Measurements from ENCODE around the gene ALKBH3.
A peak's percentile ranks its signal among the peaks of the same experiment; 100 is the strongest.

The ALKBH3 gene

DNA sequence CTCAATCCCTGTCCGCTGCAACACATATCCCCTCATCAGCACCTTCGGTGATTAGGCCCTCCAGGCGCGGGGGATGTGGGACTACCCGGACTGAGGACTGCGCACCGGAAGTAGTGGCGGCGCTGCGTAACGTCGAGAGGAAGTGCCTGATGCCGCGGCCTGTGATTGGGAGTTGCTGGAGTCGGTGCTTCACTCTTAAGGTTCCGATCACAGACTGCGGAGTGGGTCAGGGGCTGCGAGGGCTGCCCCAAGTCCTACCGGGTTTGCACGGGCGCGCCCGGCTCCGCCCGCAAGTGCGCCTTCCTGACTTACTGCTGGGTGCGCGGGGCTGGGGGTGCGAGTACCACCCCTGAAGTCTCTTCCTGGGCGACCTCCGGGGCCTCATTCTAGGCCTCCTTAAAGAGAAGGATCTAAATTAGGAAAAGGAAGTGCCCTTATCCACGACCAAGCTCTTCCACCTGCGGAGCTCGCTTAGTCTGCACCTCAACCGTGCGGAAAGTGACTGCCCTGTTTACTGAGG, at the start of gene ALKBH3:
ALKBH3 (plus strand) TSS at position 192 of the 520 bp plus-strand sequence. CDS start 1,822 bp downstream, outside the sequence.
- DNase-seq, result peak; percentile 92

DNA sequence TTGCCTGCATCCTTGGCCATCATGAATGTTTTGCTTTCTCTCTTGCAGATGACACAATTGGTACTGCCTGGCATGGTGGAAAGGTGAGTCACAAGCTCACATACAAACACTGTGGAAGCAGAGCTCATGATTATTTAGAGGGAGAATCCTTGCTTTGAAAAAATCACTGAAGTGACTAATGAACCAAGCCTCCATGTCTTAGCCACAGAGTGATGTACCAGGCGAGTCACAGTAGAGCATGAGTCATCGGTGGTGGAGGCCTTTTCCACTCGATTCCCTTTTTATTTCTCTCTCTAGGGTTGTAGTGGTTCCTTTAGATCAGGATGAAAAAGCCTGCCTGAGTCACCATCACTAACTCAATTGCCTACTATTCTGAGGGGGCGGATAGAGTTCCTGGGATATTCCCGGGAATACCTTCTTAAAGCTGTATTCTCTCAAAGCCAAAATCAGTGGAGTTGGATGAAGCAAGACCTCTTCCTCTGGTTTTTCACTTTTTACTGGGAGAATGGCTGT, 49.6 kb upstream of the ALKBH3 start:
- no peak for DNase-seq

DNA sequence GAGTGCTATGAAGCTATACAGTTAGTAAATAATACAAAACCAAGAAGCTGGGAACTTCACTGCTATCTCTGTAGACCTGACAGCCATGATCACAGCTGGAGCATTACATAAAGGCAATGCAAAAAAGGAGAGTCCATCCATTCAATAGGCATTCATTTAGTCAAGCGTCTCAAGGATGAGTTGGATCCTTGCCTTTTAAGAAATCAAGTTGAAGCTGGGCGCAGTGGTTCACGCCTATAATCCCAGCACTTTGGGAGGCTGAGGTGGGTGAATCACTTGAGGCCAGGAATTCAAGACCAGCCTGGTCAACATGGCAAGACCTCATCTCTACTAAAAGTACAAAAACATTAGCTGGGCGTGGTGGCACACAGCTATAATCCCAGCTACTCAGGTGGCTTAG, 48.1 kb upstream of the ALKBH3 start:
- no peak for DNase-seq

DNA sequence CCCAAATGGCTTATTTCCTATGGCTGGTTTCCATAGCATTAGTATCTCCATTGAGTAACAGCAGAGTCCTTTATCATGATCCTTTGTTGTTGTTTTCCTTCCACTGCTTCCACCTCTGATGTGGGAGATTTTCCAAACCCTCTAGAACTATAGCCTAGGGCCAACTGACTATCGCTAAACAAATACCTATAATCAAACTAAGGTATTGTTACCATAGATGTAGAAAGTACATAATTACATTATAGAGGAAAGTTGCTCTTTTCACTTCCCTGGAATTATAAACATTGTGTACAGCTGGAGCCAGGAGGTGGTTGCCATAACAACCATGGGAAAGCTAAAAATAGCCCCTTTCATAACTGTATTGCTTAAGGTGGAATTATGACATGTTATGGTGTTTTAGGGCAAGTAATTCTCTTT, 47.0 kb upstream of the ALKBH3 start:
- DNase-seq, result no peak

DNA sequence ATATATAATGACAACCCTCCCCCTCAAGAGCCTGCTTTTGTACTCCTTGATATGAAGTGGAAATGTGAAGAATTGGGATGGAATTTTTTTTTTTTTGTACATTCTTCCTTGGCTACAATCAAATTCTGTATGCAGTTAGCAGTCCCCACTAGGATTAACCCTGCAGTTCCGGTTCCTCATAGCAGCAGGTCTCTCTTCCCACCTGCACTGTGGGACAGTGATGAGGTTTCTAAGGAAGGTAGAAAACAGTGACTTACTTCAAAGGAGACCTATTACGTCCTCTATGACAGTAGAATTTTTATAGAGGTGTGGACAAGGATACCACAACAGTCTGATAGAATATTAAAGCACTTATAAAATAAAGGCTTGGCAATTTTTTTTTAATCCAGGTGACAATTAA, 46.3 kb upstream of the ALKBH3 start:
- no peak for DNase-seq

DNA sequence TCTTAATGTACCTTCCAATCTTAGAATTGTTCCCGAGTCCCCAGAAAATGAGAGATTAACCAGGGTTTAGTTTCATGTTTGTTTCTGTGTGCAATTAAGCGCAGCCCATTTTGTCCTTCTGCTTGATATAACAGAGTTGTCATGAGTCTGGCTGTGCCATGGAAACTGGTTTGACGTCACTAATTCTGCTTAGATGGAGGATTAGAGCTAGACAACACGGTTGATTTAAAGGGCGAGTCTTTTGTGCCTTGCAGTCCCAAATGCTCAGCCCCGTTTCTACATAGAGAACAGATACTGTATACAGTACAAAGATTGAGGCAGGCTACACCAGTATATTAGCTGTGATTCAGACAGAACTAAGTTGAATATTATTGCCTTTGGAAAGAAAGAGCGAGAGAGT, 45.5 kb upstream of the ALKBH3 start:
- DNase-seq, result no peak

DNA sequence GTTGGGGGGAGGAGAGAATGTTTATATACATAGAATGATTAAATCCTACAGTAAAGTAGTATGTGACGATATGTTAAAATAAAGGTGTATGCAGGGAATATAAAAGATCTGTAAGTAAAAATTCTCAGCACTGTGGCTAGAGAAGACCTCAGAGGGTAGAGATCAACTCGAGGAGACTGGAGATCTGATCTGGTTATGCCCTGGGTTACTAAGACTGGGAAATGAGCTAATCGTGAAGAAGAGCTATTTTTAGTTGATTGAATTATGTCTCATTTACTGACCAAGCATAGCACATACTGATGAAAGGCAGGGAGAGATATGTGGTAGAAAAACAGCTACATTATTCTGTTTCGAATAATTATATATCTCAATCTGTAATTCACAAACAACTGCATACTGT, 42.8 kb upstream of the ALKBH3 start:
- DNase-seq, result no peak

DNA sequence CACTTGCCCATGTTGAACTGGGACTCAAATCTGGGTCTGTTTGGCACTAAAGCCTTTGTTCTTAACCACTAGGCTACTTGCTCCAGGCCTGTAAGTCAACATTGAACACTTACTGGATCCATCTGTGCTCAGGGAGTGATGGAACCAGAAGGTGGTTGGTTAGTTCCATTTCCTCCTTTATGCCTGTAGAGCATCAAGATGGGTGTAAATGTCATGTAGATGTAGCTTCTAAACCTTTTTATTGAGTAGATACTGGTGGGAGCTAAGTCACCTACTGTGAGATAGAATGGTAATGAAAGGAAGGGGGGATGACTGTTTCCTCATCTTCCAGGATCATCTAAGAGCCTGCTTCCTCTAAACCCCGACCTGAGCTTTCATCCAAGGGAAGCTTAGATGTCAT, 38.6 kb upstream of the ALKBH3 start:
- DNase-seq, result no peak

DNA sequence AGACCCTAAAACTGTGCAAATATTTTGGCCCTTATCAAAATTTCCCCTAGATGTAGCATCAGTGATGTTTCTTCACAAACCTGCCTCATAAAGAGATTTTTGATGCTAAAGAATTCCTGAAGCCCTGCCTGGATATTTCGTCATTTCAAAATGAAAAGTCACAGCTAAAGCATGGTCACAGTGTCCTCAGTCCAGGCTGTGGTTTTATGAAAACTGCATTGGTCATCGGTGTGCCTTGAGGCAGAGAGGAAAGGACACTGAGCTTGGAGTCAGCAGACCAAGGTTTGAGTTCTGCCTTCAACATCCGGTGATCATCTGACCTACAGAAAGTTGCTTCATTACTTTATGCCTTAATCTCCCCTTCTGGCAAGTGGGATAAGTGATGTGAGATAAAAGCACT, 34.8 kb upstream of the ALKBH3 start:
- no peak for DNase-seq

DNA sequence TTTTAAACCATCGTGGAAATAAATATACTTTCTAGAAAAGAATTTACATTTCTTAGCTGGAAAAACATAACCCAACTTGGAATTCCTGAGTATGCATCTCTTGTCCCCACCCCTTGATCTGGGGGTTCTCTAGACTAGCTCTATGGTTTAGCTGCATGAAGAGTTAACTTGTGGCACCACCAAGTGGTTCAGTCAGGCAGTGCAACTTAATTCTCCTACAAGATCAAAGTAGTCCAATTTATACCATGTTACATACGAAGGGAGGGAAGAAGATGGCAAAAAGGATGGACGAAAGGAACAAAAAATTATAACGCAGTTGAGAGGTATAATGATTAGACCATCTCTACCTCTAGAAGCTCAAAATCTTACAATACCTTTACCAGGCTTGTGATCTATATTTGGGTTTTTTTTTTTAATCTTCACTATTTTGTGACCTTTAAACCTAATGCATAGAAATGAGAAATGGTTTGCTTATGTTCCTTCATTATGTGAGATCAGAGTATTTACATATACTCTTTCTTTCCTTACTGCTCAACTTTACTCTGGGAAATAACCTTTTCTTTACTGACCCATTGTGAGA, 28.5 kb upstream of the ALKBH3 start:
- peak; percentile 42 for DNase-seq

DNA sequence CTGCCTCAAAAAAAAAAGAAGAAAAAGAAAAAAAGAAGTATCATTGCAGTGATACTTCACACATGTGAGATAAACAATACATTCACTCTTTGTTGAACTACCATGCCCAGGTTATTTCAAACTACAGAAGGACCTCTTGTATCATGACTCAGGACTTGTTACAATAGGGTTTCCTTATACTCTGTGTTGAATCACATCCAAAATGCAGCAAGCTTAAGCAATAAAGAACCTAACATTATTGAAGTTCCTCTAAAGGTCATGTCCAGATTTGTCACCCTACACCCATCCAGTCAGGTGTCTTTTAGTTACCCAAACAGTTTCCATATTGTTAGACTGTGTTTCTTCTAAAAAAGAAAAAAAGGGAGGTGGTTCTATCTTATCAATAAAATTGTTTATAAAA, 26.9 kb upstream of the ALKBH3 start:
- DNase-seq, result no peak

DNA sequence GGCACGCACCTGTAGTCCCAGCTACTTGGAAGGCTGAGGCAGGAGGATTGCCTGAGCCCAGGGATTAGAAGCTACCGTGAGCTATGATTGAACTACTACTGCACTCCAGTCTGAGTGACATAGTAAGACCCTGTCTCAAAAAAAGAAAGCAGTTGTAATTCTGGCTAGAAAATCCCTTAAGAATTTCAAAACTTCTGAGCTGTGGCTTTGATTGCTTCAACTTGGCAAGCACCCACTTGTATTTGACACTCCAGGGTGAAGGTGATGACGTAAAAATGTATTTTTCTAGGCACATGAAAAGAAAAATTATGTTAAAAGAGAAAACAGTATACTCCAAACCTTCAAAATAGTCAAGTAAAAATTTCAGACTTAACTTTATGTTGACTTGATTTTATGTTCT, 23.6 kb upstream of the ALKBH3 start:
- DNase-seq, result no peak

DNA sequence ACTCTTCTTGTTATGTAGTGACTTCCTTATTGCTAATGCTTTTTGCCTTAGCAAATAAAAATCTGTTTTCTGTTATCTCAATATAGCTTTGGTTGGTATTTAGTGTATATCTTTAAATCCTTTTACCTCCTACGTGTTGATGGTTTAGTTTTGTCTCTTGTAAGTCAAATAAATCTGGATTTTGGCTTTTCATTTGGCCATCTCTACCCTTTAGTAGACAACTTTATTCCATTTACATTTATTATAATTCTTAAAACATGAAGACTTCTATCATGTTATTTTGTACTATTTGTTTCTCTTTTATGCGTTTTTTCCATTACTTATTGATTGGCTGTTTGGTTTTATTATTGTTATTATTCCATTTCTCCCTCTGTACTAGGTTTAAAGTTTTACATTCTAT, 19.5 kb upstream of the ALKBH3 start:
- DNase-seq, result no peak

DNA sequence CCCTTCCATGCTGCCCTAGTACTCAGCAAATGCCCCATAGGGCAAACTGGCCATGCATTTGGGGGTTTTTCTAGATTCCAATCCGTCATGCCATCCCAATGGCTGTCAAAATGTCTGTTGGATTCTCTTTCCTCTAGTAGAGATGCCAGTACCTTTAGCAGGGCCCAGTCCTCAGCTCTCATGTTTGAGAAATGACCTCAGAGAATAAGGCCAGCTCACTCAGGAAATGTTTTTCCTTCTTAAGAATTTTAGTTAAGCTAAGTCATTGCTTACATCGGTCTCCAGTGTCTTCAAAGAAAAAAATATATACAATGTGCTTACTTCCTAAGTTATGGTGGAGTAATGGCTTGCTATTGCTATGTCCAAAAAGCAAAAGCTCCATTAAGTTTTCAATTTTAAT, 14.1 kb upstream of the ALKBH3 start:
- no peak for DNase-seq

DNA sequence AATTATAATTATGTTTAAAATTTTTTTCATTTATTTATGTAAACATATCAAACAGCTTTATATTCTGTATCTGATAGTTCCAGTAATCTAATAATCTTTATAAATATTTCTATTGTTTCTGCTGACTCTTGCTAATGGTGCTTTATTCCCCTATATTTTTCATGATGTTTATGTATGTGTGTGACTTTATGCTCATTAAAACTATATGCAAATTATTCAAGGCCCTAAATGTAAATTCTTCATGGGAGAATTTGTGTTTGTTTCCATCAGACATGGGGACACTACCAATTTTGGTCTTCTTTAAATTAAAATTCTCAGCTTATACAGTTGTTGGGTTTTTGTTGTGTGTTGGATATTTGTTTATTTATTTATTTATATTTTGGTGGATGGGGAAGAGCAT, 13.7 kb upstream of the ALKBH3 start:
- no peak for DNase-seq

DNA sequence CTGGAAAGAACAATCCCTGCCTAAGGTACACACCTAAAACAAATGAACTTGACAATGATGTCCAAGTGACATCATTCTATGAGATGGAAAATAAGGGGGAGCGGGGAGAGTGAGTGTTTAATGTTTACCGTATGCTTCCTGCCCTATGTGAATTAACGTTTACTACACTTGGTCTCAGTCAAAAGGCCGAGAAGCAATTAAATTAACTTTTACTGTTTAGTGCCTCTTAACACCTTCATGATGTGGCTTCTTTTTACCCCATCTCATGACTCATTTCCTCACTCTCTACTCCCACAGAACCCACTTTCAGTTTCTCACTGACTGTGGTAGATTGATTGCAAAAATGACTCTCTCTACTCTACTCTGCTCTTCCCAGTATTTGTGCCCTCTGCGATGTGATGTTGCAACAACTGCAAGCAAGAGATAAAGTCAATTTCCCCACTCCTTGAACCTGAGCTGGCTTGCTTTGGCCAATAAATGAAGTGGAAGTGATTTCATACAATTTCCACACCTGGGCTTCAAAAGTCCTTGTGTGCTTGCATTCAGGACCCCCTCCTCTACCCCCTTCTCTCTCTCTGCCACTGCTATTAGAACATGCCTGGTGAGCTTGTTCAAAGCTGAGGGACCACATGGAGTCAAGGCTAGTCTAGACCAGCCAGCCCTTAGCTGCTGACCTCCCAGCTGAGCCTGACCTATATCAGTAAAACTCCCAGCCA, 11.6 kb upstream of the ALKBH3 start:
- DNase-seq, result peak; percentile 22

DNA sequence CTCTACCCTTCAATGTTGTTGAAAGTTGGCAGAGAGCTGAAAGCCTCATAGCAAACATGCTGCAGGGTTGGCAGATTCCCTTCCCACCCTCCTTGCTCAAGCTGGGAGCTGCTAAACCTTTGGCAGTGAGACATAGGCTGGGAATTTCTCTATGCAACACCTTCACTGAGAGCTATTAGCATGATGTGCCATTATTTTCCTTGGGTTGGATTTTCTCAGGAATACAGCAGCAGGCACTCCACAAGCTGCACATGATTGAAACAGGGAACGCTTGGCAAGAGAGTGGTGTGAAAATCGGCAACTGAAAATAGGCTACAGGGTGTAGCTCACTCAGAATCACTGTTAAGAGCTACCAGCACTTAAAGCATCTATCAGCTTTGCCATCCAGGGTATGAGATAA, 9.6 kb upstream of the ALKBH3 start:
- no peak for DNase-seq

DNA sequence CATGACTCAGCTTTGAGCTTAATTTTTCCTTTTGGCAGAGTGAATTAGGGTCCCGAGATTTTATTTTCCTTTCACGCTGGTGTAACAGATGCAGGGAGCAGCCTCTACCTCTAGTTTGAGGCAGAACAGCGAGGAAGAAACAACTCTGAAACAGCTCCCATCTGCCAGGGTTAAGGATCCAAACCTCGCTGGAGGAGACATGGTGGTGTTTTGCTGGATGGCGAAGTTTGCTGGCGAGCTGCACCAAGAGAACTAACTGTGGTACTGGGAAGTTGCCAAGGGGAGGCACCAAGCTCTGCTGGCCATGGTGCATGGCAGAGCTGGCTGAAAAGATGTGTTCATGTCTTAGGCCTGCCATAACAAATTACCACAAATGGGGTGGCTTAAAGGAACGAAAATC, 7.6 kb upstream of the ALKBH3 start:
- DNase-seq, result peak; percentile 2

DNA sequence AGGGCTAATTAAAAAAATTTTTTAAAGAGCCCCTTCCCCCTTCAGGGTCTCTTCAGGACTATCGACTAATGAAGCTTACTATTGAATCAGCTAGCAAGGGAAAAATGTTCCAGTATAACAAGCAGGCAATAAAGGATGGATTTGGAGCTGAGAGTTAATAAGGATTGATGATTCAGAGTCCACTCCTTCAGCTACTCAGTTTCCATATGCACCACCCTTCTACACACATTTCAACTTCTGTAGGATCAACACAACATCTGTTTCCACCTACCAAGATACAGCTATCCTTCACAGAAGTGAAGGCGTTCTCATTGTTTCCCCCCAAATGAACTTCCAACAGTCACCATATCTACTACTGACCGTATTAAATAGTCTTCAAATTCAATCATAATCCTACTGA, 6.6 kb upstream of the ALKBH3 start:
- DNase-seq, result no peak

DNA sequence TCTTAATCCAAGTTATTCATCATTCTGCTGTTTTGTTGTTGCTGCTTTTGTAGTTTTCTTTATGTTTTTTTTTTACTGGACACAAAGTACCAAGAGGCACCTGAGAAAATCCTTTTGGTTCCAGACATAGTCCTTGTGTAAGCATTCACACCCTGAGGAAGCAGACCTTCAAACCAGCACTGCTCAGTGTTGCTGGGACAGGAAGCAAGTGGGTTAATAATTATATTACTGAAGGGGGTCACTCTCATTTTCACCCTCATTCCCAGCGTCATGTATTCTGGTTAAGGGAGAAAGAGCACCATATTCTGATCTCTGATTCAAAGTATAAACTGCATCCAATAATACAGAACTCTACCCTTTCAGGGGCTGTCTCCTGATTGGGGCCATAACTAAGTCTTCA, 5.9 kb upstream of the ALKBH3 start:
- DNase-seq, result no peak

DNA sequence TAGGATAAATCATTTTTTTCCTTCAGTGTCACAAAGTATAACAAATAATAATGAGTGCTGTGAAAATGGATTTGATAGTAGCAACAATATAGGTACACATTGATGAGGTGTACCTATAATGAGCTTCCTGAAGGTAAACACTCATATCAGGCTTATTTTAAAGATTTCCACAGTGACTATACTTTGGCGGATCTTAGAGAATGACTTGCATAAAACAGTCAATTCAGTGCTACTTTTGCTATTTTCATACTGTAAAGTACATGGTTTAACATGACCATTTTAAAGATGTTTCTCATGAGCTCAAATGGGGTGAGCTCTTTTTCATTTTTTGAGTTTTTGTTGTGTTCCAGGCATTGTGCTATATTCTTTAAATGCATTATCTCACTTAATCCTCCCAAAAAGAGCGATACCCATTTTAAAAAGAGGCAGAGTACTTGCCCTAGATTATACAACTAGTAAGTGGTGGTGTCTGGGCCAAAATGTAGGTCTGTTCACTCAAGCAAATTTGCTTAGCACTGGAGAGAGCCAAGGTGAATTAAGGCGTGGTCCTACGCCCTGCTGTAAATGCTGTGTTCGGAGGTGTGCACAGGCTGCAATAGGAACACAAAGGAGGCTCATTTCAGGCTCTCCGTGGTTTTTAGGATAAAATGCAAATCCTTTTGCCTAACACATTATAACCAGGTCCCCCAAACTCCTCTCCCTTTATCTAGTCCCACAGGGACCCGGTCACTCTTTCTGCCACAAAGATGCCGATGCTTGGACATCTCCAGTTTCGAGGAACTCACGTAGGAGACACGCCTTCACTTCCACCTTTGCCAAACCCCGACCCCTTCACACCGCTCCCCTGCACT, 617 bp upstream of the ALKBH3 start:
- DNase-seq, result no peak

DNA sequence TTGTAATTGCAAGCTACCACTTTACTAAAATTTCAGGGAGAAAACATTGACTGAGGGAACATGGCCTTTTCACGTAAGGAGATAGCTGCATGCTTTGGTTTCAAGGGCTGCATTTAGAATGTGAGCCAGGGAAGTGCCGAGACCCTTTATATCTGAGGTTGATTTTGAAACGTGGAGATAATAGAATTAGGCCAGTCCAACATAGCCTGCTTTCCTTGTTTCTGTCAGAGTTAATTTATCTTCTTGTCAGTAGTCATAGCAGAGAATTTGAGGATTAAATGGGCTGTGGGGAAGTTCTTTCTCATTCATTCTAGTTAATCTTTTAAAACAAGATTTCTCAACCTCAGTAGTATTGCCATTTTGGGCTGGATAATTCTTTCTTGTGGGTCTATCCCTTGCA, 12.2 kb downstream of the ALKBH3 start:
- no peak for DNase-seq

DNA sequence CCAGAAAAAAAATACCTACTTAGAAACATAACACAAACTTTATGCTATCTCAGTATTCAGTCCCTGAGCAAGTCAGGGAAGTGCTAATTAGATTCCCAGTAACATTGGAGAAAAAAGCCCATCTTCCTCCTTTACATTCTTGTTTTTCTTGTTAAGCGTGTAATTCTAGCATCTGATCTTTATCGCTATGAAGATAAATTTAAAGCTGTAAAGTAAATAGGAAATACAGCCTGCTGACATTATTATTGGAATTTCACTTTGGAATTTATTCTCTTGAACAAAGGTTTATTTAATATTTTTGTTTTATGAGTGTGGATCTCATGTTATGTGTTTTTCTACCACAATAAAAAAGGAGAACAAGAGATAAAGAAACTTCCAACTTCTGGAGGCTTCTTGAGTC, 13.9 kb downstream of the ALKBH3 start:
- DNase-seq, result no peak

DNA sequence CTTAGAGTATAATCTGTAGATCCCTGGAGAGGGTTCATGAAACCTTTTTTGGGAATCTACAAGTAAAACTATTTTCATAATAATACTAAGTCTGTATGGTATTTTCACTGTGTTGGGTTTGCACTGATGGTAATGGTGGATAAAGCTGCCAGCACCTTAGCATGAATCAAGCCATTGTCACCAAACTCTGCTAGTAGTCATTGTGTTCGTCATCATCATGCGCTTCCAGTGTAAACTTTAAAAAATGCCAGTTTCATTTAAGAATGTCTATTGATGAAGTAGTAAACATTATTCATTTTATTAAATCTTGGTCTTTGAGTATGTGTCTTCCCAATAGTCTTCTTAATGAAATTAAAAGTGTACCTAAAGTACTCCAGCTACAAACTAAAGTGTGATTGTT, 15.0 kb downstream of the ALKBH3 start:
- no peak for DNase-seq

Measured in RPMI8226 (cell line).